Thyroid gland (tissue), 4 donors: ENCODE results near the gene PALM. TPM values are rescaled to one million over a fixed set of nuclear protein-coding genes. Genes with fewer than 3 reads are reported as not detected.
"Not testable (repeated sequence)": the region's sequence is repeated elsewhere in the genome, so short reads cannot be mapped to it uniquely, and the experiment has no call there.

Source experiments
- DNase-seq, 2 donors: peaks; one replicate each; pipeline ENCODE4 v3.0.0-alpha.2; 2019
- H3K27ac ChIP-seq, 3 donors: fragments of 200-600 bp; sonication (generic); 1 replicate in 2 of 3; 2 replicates in 1 of 3; pipeline ENCODE4 v1.5.1; 2016 to 2019; ENCODE audit warnings: mild to moderate bottlenecking in 1 of 3, moderate library complexity in 1 of 3
- H3K27me3 ChIP-seq: fragments of 200-600 bp; sonication (generic); one replicate; pipeline ENCODE4 v1.5.1; 2019
- H3K36me3 ChIP-seq, 2 donors: fragments of 200-600 bp; sonication (generic); one replicate each; pipeline ENCODE4 v1.5.1; 2016 to 2019
- H3K4me1 ChIP-seq, 2 donors: fragments of 200-600 bp; sonication (generic); one replicate each; pipeline ENCODE4 v1.5.1; 2017 to 2019
- H3K4me3 ChIP-seq, 3 donors: fragments of 200-600 bp; sonication (generic); replicated peaks in 1 of 3; 1 replicate in 2 of 3; 2 replicates in 1 of 3; pipeline ENCODE4 v1.5.1; 2016; ENCODE audit warnings: mild to moderate bottlenecking in 1 of 3
- H3K9me3 ChIP-seq: fragments of 200-600 bp; sonication (generic); one replicate; pipeline ENCODE4 v1.5.1; 2017
- CTCF ChIP-seq, 6 experiments: fragments of 200-600 bp in 3 of 6; fragments of 450-650 bp in 3 of 6; sonication (generic) in 3 of 6; IDR thresholded peaks; one replicate each; pipeline ENCODE4 v1.5.1; 2016 to 2019; ENCODE audit warnings: antibody characterized with exemption in 6 of 6, mild to moderate bottlenecking in 2 of 6, inconsistent platforms in 1 of 6, moderate library complexity in 1 of 6
- POLR2A ChIP-seq, 2 donors: fragments of 450-650 bp; IDR thresholded peaks; one replicate each; pipeline ENCODE4 v1.6.1; 2017; ENCODE audit warnings: antibody characterized with exemption in 2 of 2, mild to moderate bottlenecking in 2 of 2, moderate library complexity in 1 of 2
- WGBS, 2 donors: methylation state at CpG; one replicate each; pipeline ENCODE4 v1.1.5; 2017; 5-methylcytosine and 5-hydroxymethylcytosine counted together
- intact Hi-C: fragments of 100-400 bp; cut with DNase I; formaldehyde crosslinking; loops from one replicate; pipeline ENCODE4 v1.15.1; 2023
- total RNA-seq, 4 donors: library from RNA; depleted of rRNA; stranded (reverse); fragments of >200 nt; gene quantifications; one replicate each; pipeline ENCODE4 v1.2.3, GENCODE V29; 2016

The PALM gene
- total RNA-seq, 4 donors from 2014 or later = 18.9 to 45.5 (median 27.7) TPM

- Histone ChIP-seq H3K27me3 (no peaks in the 10 kb centered on the region), H3K27ac (peak overlapping the region; percentile 19 to 77 (median 40))
- peak; percentile 39 to 48 for DNase-seq
Observed at GRCh38 chr19:662207-662961, 46.4 kb upstream of the PALM start.

GRCh38 chr19:662962-663681 lies 45.6 kb upstream of the PALM start, which contains the start of gene RNF126:
TSS of gene RNF126 (minus strand) at chr19:663214. CDS start at chr19:663121, 93 bp downstream.
- peak; percentile 90 to 92 for DNase-seq
- WGBS, 2 donors = 14% methylated on average over 18 of the region's 97 CpGs; no CpG with 5 or more reads in 1 of the 2 donors
- Histone ChIP-seq H3K27ac (peak within 1 kb of the TSS; percentile 80 to 91 (median 88)), H3K4me1 (peaks cover 27 to 50% of the 10 kb centered on the region in 2 donors), H3K9me3 (no peaks in the 10 kb centered on the region), H3K36me3 (no peaks in the 10 kb centered on the region), H3K4me3 (peak within 1 kb of the TSS; percentile 82 to 98 (median 94)), H3K27me3 (no peaks in the 10 kb centered on the region)
- TF ChIP-seq POLR2A (IDR thresholded peaks at IDR 0.05) (peak; percentile 45 to 76), CTCF (IDR thresholded peaks at IDR 0.05) (no peak)
- intact Hi-C loops = no loop called here

More at GRCh38 chr19:662207-662961, 46.4 kb upstream of the PALM start:
- TF ChIP-seq POLR2A (IDR thresholded peaks at IDR 0.05) (no peak), CTCF (IDR thresholded peaks at IDR 0.05) (no peak)
- H3K9me3 ChIP-seq = no peaks in the 10 kb centered on the region
- H3K36me3 ChIP-seq = no peaks in the 10 kb centered on the region
- H3K4me1 ChIP-seq = peaks cover 27 to 50% of the 10 kb centered on the region in 2 donors
- WGBS, 2 donors = 3 to 4% methylated on average over 5 to 13 of the region's 81 CpGs
- intact Hi-C loops = no loop called here
- peak overlapping the region; percentile 82 to 98 (median 94) for H3K4me3 ChIP-seq

GRCh38 chr19:663682-664117 lies 45.0 kb upstream of the PALM start:
- Histone ChIP-seq H3K4me1 (peaks cover 27 to 50% of the 10 kb centered on the region in 2 donors), H3K27me3 (no peaks in the 10 kb centered on the region), H3K9me3 (no peaks in the 10 kb centered on the region), H3K27ac (peak overlapping the region; percentile 80 to 91 (median 88)), H3K36me3 (no peaks in the 10 kb centered on the region), H3K4me3 (peak overlapping the region in 2 of 3 donors; percentile 16 to 40)
- no peak for DNase-seq
- intact Hi-C loops = loop anchor here (2.0 kb wide), 1 partner anchor 71 kb away; no protein-coding TSS in a partner anchor
- WGBS, 2 donors = 68 to 77% methylated on average over 13 to 16 of the region's 18 CpGs
- no peak for TF ChIP-seq CTCF (IDR thresholded peaks at IDR 0.05)
- no peak for TF ChIP-seq POLR2A (IDR thresholded peaks at IDR 0.05)

GRCh38 chr19:664913-665443 lies 43.8 kb upstream of the PALM start:
- 11% methylated on average over 18 of the region's 24 CpGs for WGBS, 2 donors
- TF ChIP-seq CTCF (IDR thresholded peaks at IDR 0.05) (peak; percentile 93 to 97 (median 94)), POLR2A (IDR thresholded peaks at IDR 0.05) (no peak)
- no peaks in the 10 kb centered on the region for H3K9me3 ChIP-seq
- H3K36me3 ChIP-seq = no peaks in the 10 kb centered on the region
- intact Hi-C loops = loop anchor here (2.0 kb wide), 1 partner anchor 70 kb away; no protein-coding TSS in a partner anchor
- peak; percentile 77 to 78 for DNase-seq
- H3K27ac ChIP-seq = no peak overlapping the region
- H3K4me3 ChIP-seq = no peak overlapping the region
- no peaks in the 10 kb centered on the region for H3K27me3 ChIP-seq
- peaks cover 27 to 39% of the 10 kb centered on the region in 2 donors for H3K4me1 ChIP-seq

GRCh38 chr19:666985-667573 lies 41.7 kb upstream of the PALM start:
- H3K27me3 ChIP-seq, H3K9me3 ChIP-seq, H3K27ac ChIP-seq, DNase-seq, intact Hi-C loops, H3K36me3 ChIP-seq, H3K4me3 ChIP-seq: not testable (repeated sequence)
- WGBS, 2 donors = 85 to 92% methylated on average over 11 to 31 of the region's 38 CpGs
- peaks cover 8 to 19% of the 10 kb centered on the region in 2 donors for H3K4me1 ChIP-seq

- H3K9me3 ChIP-seq, H3K27me3 ChIP-seq, intact Hi-C loops, H3K27ac ChIP-seq, DNase-seq, H3K4me3 ChIP-seq, H3K36me3 ChIP-seq: not testable (repeated sequence)
- H3K4me1 ChIP-seq = peaks cover 2 to 14% of the 10 kb centered on the region in 2 donors
- 63 to 65% methylated on average over 12 of the region's 12 CpGs for WGBS, 2 donors
Observed at GRCh38 chr19:668675-669434, 39.9 kb upstream of the PALM start.
